K562 (cell line): Measurements from ENCODE around the gene MAST1. TPM values are rescaled to one million over a fixed set of nuclear protein-coding genes. Genes with fewer than 3 reads are reported as not detected.

Experiments
- ATAC-seq: fragments of 200-7000 bp; cut with Tn5 transposase; 3 replicates; pipeline ENCODE4 v1.9.1; 2020; ENCODE audit warnings: moderate library complexity
- BruUV-seq: library from RNA; stranded (reverse); fragments of 400-500 nt; replicated peaks from 2 replicates; lab custom pipeline; 2021; lab: Mats Ljungman, UMichigan
- CTCF ChIA-PET: fragments of 300-600 bp; formaldehyde crosslinking; extraction: SDS; loops from one replicate; lab custom pipeline; 2021; ENCODE audit warnings: low intra/inter-chr PET ratio; lab: Yijun Ruan, JAX
- POLR2A ChIA-PET: fragments of 300-600, 350-650 bp; sonication (Branson Sonifier 250); formaldehyde crosslinking; extraction: SDS; loops from one replicate; lab custom pipeline; 2021; ENCODE audit warnings: antibody characterized with exemption, inconsistent platforms; lab: Yijun Ruan, JAX
- DNase-seq, 4 experiments: peaks; one replicate each; pipeline versions ENCODE4 v3.0.0 to v3.0.0-alpha.2; 2011 to 2018; ENCODE audit warnings: low spot score in 3 of 4, mixed read lengths in 3 of 4; ENCODE audit errors: extremely low read depth in 1 of 4
- FAIRE-seq: peaks from 2 replicates; lab custom pipeline; 2011; peaks lifted over from hg19 to GRCh38; lab: Jason Lieb, UNC
- H2AFZ ChIP-seq: 2 replicates; pipeline ENCODE4 v1.6.0; 2011; ENCODE audit warnings: low read depth, low read length, control low read depth, inconsistent platforms
- H3K27ac ChIP-seq: fragments of 200-600 bp; 3 replicates; pipeline ENCODE4 v1.8.0; 2011; ENCODE audit warnings: low read depth, mild to moderate bottlenecking, control low read depth, inconsistent platforms, low read length, moderate library complexity, mixed read lengths; ENCODE audit errors: extremely low read depth
- H3K27me3 ChIP-seq, 2 experiments: fragments of 300-600 bp in 1 of 2; 2 replicates in 1 of 2; 3 replicates in 1 of 2; pipeline versions ENCODE4 v1.6.0 to v1.8.0; 2011; ENCODE audit warnings: inconsistent platforms in 2 of 2, low read length in 2 of 2, mild to moderate bottlenecking in 1 of 2, mixed read lengths in 1 of 2, moderate library complexity in 1 of 2; ENCODE audit not compliant: control insufficient read depth in 2 of 2, insufficient read depth in 2 of 2
- H3K36me3 ChIP-seq: fragments of 300-600 bp; 3 replicates; pipeline ENCODE4 v1.8.0; 2011; ENCODE audit warnings: mild to moderate bottlenecking, low read length, inconsistent platforms; ENCODE audit not compliant: control insufficient read depth, insufficient read depth
- H3K4me1 ChIP-seq, 2 experiments: fragments of 200-600 bp in 1 of 2; replicated peaks in 1 of 2; 2 replicates in 1 of 2; 3 replicates in 1 of 2; pipeline versions ENCODE4 v1.5.1 to v1.8.0; 2011; ENCODE audit warnings: inconsistent platforms in 2 of 2, low read length in 2 of 2, mild to moderate bottlenecking in 1 of 2, mixed read lengths in 1 of 2, moderate library complexity in 1 of 2; ENCODE audit not compliant: control insufficient read depth in 2 of 2, insufficient read depth in 2 of 2
- H3K4me2 ChIP-seq: 2 replicates; pipeline ENCODE4 v1.6.1; 2011; ENCODE audit warnings: low read length, control low read depth, inconsistent platforms, mixed read lengths; ENCODE audit not compliant: insufficient read depth
- H3K4me3 ChIP-seq: fragments of 200-600 bp; sonication (generic), shearing (Covaris generic); 2 replicates; pipeline ENCODE4 v1.5.1; 2016; ENCODE audit warnings: control low read depth, inconsistent platforms
- H3K79me2 ChIP-seq: fragments of 200-600 bp; 3 replicates; pipeline ENCODE4 v1.8.0; 2011; ENCODE audit warnings: low read length, inconsistent platforms; ENCODE audit not compliant: control insufficient read depth, insufficient read depth
- H3K9ac ChIP-seq, 2 experiments: 2 replicates each; pipeline versions ENCODE4 v1.6.0 to v1.6.1; 2011; ENCODE audit warnings: low read depth in 2 of 2, low read length in 2 of 2, control low read depth in 1 of 2, inconsistent platforms in 1 of 2, mild to moderate bottlenecking in 1 of 2, mixed read lengths in 1 of 2; ENCODE audit not compliant: insufficient read depth in 1 of 2
- H3K9me1 ChIP-seq: one replicate; pipeline ENCODE4 v1.6.0; 2011; ENCODE audit warnings: inconsistent platforms, mild to moderate bottlenecking, low read length, moderate library complexity; ENCODE audit not compliant: control insufficient read depth, insufficient read depth
- H3K9me3 ChIP-seq: replicated peaks from 2 replicates; pipeline ENCODE4 v1.5.1; 2011; ENCODE audit warnings: low read depth, low read length, inconsistent platforms; ENCODE audit not compliant: control insufficient read depth, insufficient read depth
- H4K20me1 ChIP-seq: replicated peaks from 2 replicates; pipeline ENCODE4 v1.6.1; 2011; ENCODE audit warnings: low read length, inconsistent platforms, mixed read lengths; ENCODE audit not compliant: control insufficient read depth, insufficient read depth
- BRD9 ChIP-seq: fragments of 450-650 bp; IDR thresholded peaks from 2 replicates; pipeline ENCODE4 v1.6.1; 2018; ENCODE audit warnings: low read depth; ENCODE audit not compliant: partially characterized antibody
- ELF2 ChIP-seq: fragments of 250-450 bp; sonication (Bioruptor Pico); IDR thresholded peaks from 2 replicates; pipeline ENCODE4 v1.5.0; 2021; ENCODE audit warnings: mild to moderate bottlenecking
- LCOR ChIP-seq: sonication (generic); formaldehyde crosslinking; IDR thresholded peaks from 2 replicates; pipeline ENCODE4 v1.8.0; 2022; ENCODE audit warnings: mild to moderate bottlenecking, missing genetic modification reagents
- NR4A1 ChIP-seq, 2 experiments: fragments of 250-450 bp in 1 of 2; fragments of 450-650 bp in 1 of 2; sonication (Bioruptor Pico) in 1 of 2; IDR thresholded peaks; 2 replicates each; pipeline versions ENCODE4 v1.4.0 to v1.6.1; 2016 to 2020; ENCODE audit warnings: mild to moderate bottlenecking in 2 of 2, missing compliant biosample characterization in 1 of 2, missing genetic modification characterization in 1 of 2, moderate library complexity in 1 of 2
- PHTF2 ChIP-seq: fragments of 250-450 bp; sonication (Bioruptor Pico); IDR thresholded peaks from 2 replicates; pipeline ENCODE4 v1.5.0; 2021; ENCODE audit warnings: mild to moderate bottlenecking
- PRDM10 ChIP-seq: fragments of 450-650 bp; IDR thresholded peaks from 2 replicates; pipeline ENCODE4 v1.6.1; 2018; ENCODE audit not compliant: partially characterized antibody
- SAFB ChIP-seq: fragments of 200-400 bp; formaldehyde crosslinking; IDR thresholded peaks from 2 replicates; pipeline ENCODE4 v1.6.1; 2017; ENCODE audit warnings: low read depth, low read length, borderline replicate concordance
- SMARCA4 ChIP-seq: fragments of 450-650 bp; IDR thresholded peaks from 2 replicates; pipeline ENCODE4 v1.6.1; 2016
- SMARCA5 ChIP-seq: fragments of 450-650 bp; IDR thresholded peaks from 2 replicates; pipeline ENCODE4 v1.6.1; 2016
- SRSF3 ChIP-seq: fragments of 200-400 bp; formaldehyde crosslinking; IDR thresholded peaks from 2 replicates; pipeline ENCODE4 v1.6.1; 2016; ENCODE audit warnings: mild to moderate bottlenecking, low read length, moderate library complexity; ENCODE audit not compliant: insufficient read depth
- TEAD4 ChIP-seq, 2 experiments: sonication (generic) in 1 of 2; formaldehyde crosslinking in 1 of 2; IDR thresholded peaks; 2 replicates each; pipeline versions ENCODE4 v1.6.1 to v1.8.0; 2012 to 2022; ENCODE audit warnings: borderline replicate concordance in 1 of 2, inconsistent platforms in 1 of 2, low read length in 1 of 2, mild to moderate bottlenecking in 1 of 2, missing genetic modification reagents in 1 of 2
- THRB ChIP-seq: fragments of 450-650 bp; formaldehyde crosslinking; conservative IDR thresholded peaks from 2 replicates; pipeline ENCODE4 v1.4.0; 2022; ENCODE audit warnings: mild to moderate bottlenecking, missing genetic modification characterization
- ZBED1 ChIP-seq: IDR thresholded peaks from 2 replicates; pipeline ENCODE4 v1.6.1; 2014
- ZNF121 ChIP-seq: sonication (generic); formaldehyde crosslinking; conservative IDR thresholded peaks from 2 replicates; pipeline ENCODE4 v1.8.0; 2022; ENCODE audit warnings: missing genetic modification reagents
- ZNF324 ChIP-seq: fragments of 250-450 bp; sonication (Bioruptor Pico); IDR thresholded peaks from 2 replicates; pipeline ENCODE4 v1.4.0; 2020; ENCODE audit warnings: mild to moderate bottlenecking
- WGBS: fragments of 100-300 bp; shearing (Covaris generic); methylation state at CpG from one replicate; pipeline ENCODE4 v1.1.6; 2016; ENCODE audit warnings: low coverage, mixed read lengths; ENCODE audit not compliant: insufficient coverage; ENCODE audit errors: missing lambda C conversion rate; 5-methylcytosine and 5-hydroxymethylcytosine counted together
- in situ Hi-C: fragments of 300-500 bp; cut with MboI; formaldehyde crosslinking; loops from 4 replicates; pipeline ENCODE4 v1.15.0; 2018; ENCODE audit warnings: inconsistent platforms, mixed read lengths
- intact Hi-C: fragments of 100-400 bp; cut with micrococcal nuclease; formaldehyde crosslinking; loops from 2 replicates; pipeline ENCODE4 v1.14.2; 2022
- polyA plus RNA-seq, 8 experiments: library from polyadenylated mRNA; depleted of rRNA in 4 of 8; stranded (reverse) in 5 of 8; unstranded in 3 of 8; fragments of >200 nt; fragmentation: Nextera tagmentation in 2 of 8; fragmentation: Illumina TruSeq in 1 of 8; extraction: Ambion mirVana in 2 of 8; extraction: Trizol in 1 of 8; gene quantifications; 2 replicates each; pipeline versions ENCODE4 v1.2.1 to v1.2.3, GENCODE V29; 2011 to 2014; ENCODE audit warnings: inconsistent platforms in 1 of 8, missing spikeins in 1 of 8
- total RNA-seq, 7 experiments: library from RNA; depleted of rRNA in 6 of 7; stranded (reverse); fragments of >200 nt in 6 of 7; fragmentation: Illumina TruSeq in 2 of 7; extraction: Trizol in 2 of 7; gene quantifications; 2 replicates each; pipeline versions ENCODE4 v1.2.1 to v1.2.3, GENCODE V29; 2011 to 2021; ENCODE audit warnings: low replicate concordance in 1 of 7

The MAST1 gene
- total and polyA plus RNA-seq, 9 of the 15 experiments (the other 6 are each of a cell fraction or from before 2014, with no cell fraction given) = 0.48 to 10.3 (median 3.9) TPM

DNA sequence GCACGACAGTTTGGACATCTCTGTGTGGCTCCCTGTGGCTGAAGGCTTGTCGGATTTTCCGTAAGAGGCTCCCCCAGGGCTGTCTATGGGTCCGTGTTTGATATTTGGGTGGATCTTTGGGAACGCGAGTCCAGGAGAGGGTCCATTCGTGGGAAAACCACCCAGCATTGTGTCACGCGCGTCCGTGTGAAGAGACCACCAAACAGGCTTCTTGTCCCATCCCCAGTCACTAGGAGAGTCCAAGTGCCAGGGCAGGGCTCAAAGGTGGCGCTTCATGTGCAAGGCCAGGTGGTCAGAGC is 46.3 kb downstream of the MAST1 start:
- H4K20me1 ChIP-seq = peaks cover 5% of the 10 kb centered on the region; the same call in 1 of the 2 replicates
- peak overlapping the region; percentile 100 for H3K4me2 ChIP-seq
- H3K4me3 ChIP-seq = peak overlapping the region; percentile 70
- peaks cover 78% of the 10 kb centered on the region for H3K79me2 ChIP-seq
- ATAC-seq (no peak), DNase-seq (no peak), FAIRE-seq (no peak)
- peaks cover 45 to 90% of the 10 kb centered on the region in 2 experiments; a peak in 4 of 5 replicates for H3K4me1 ChIP-seq
- no peaks in the 10 kb centered on the region for H3K9me1 ChIP-seq
- peak overlapping the region; percentile 96 for H3K27ac ChIP-seq
- H3K9me3 ChIP-seq = no peaks in the 10 kb centered on the region
- intact Hi-C loops (no loop called here), in situ Hi-C loops (no loop called here)
- H3K9ac ChIP-seq = peak overlapping the region; percentile 90 to 94
- ChIA-PET POLR2A (interaction anchor here (0.5 to 5.9 kb wide), 14 partner anchors 12 to 212 kb away, joined by 3 to 37 read pairs (median 4); partner anchors contain the start of genes CALR, DAND5, RAD23A and SYCE2), CTCF (interaction anchor here (1.2 to 1.3 kb wide), 2 partner anchors 80 to 81 kb away, joined by 6 to 7 read pairs; no protein-coding TSS in a partner anchor)
- peaks cover 30% of the 10 kb centered on the region for H3K36me3 ChIP-seq
- WGBS = 3% methylated on average over 12 of the region's 12 CpGs
- H3K27me3 ChIP-seq = no peaks in the 10 kb centered on the region
- no peak overlapping the region; the same call in 1 of the 2 replicates for H2AFZ ChIP-seq
- no TSS peak for BruUV-seq
- 0 out of 2 replicates have a peak, but pooled peaks have one; percentile 26 for TF ChIP-seq PHTF2 (CRISPR knock-in tag)
- no peak for TF ChIP-seq ZBED1
- TF ChIP-seq ZNF324 (CRISPR knock-in tag) = peak; percentile 44; the same call in 1 of the 2 replicates
- TF ChIP-seq SAFB = peak; percentile 67; the same call in 1 of the 2 replicates
- TF ChIP-seq ZNF121 (CRISPR knock-in tag) = 0 out of 2 replicates have a peak, but pooled peaks have one; percentile 17
- TF ChIP-seq NR4A1 (CRISPR knock-in tag; IDR thresholded peaks at IDR 0.05) = no peak
- TF ChIP-seq NR4A1 (tag; IDR thresholded peaks at IDR 0.05) = peak; percentile 80
- no peak for TF ChIP-seq THRB
- TF ChIP-seq TEAD4 (IDR thresholded peaks at IDR 0.05; ENCODE audit: low read length) = 0 out of 2 replicates have a peak, but pooled peaks have one; percentile 5
- no peak for TF ChIP-seq TEAD4 (CRISPR knock-in tag; IDR thresholded peaks at IDR 0.05; ENCODE audit: borderline replicate concordance)
- TF ChIP-seq ELF2 (CRISPR knock-in tag) = 0 out of 2 replicates have a peak, but pooled peaks have one; percentile 55
- peak; percentile 33 for TF ChIP-seq PRDM10
- TF ChIP-seq LCOR = 0 out of 2 replicates have a peak, but pooled peaks have one; percentile 11
- 0 out of 2 replicates have a peak, but pooled peaks have one; percentile 11 for TF ChIP-seq SMARCA5
- 0 out of 2 replicates have a peak, but pooled peaks have one; percentile 8 for TF ChIP-seq SMARCA4
- 0 out of 2 replicates have a peak, but pooled peaks have one; percentile 57 for TF ChIP-seq SRSF3
- TF ChIP-seq BRD9 = peak; percentile 31
